Common myeloid progenitor, CD34-positive (primary cell): ENCODE measurements around the gene MCRIP1.

ENCODE experiments used
- CTCF ChIA-PET: fragments of 350-600 bp; sonication (Branson Sonifier 250); formaldehyde crosslinking; loops from one replicate; lab custom pipeline; 2021; ENCODE audit warnings: antibody characterized with exemption; lab: Charles Lee
- POLR2A ChIA-PET: fragments of 350-600 bp; sonication (Branson Sonifier 250); formaldehyde crosslinking; loops from one replicate; lab custom pipeline; 2021; ENCODE audit warnings: antibody characterized with exemption; lab: Charles Lee
- DNase-seq, 3 donors: peaks; one replicate each; pipeline versions ENCODE4 v3.0.0 to v3.0.0-alpha.2; 2013
- H3K27ac ChIP-seq, 2 experiments: 1 replicate in 1 of 2; 2 replicates in 1 of 2; pipeline ENCODE4 v1.7.0; 2013; ENCODE audit warnings: inconsistent platforms in 2 of 2, low read length in 2 of 2, mild to moderate bottlenecking in 2 of 2, low read depth in 1 of 2, moderate library complexity in 1 of 2; ENCODE audit not compliant: severe bottlenecking in 2 of 2, insufficient read depth in 1 of 2, poor library complexity in 1 of 2
- H3K27me3 ChIP-seq, 5 experiments: replicated peaks in 2 of 5; 1 replicate in 3 of 5; 2 replicates in 2 of 5; pipeline versions ENCODE4 v1.6.1 to v1.7.0; 2013; ENCODE audit warnings: low read length in 4 of 5, mild to moderate bottlenecking in 2 of 5, moderate library complexity in 2 of 5, inconsistent platforms in 1 of 5; ENCODE audit not compliant: insufficient read depth in 5 of 5, control insufficient read depth in 4 of 5
- H3K36me3 ChIP-seq, 4 experiments: 1 replicate in 2 of 4; 2 replicates in 2 of 4; pipeline versions ENCODE4 v1.6.1 to v1.7.0; 2013; ENCODE audit warnings: low read length in 3 of 4, control low read depth in 1 of 4, mild to moderate bottlenecking in 1 of 4; ENCODE audit not compliant: control insufficient read depth in 4 of 4, insufficient read depth in 4 of 4
- H3K4me1 ChIP-seq, 4 experiments: 1 replicate in 3 of 4; 2 replicates in 1 of 4; pipeline versions ENCODE4 v1.6.1 to v1.7.1; 2013; ENCODE audit warnings: low read length in 3 of 4, mild to moderate bottlenecking in 3 of 4, control low read depth in 1 of 4, inconsistent platforms in 1 of 4, moderate library complexity in 1 of 4; ENCODE audit not compliant: control insufficient read depth in 4 of 4, insufficient read depth in 4 of 4; ENCODE audit errors: control extremely low read depth in 1 of 4
- H3K4me3 ChIP-seq, 7 experiments: 1 replicate in 4 of 7; 2 replicates in 3 of 7; pipeline versions ENCODE4 v1.5.1 to v1.7.0; 2013; ENCODE audit warnings: mild to moderate bottlenecking in 7 of 7, low read length in 6 of 7, moderate library complexity in 6 of 7, inconsistent platforms in 2 of 7, low read depth in 2 of 7, control low read depth in 1 of 7; ENCODE audit not compliant: insufficient read depth in 4 of 7, control insufficient read depth in 1 of 7; ENCODE audit errors: extremely low read depth in 1 of 7
- H3K9me3 ChIP-seq, 5 experiments: 1 replicate in 4 of 5; 2 replicates in 1 of 5; pipeline versions ENCODE4 v1.6.1 to v1.7.1; 2013; ENCODE audit warnings: low read length in 4 of 5, mild to moderate bottlenecking in 2 of 5, inconsistent platforms in 1 of 5, low read depth in 1 of 5, moderate library complexity in 1 of 5; ENCODE audit not compliant: control insufficient read depth in 4 of 5, insufficient read depth in 2 of 5; ENCODE audit errors: control extremely low read depth in 1 of 5
- WGBS: methylation state at CpG from one replicate; pipeline ENCODE4 v1.1.5; 2013; ENCODE audit not compliant: insufficient coverage; 5-methylcytosine and 5-hydroxymethylcytosine counted together

MCRIP1 gene

DNA sequence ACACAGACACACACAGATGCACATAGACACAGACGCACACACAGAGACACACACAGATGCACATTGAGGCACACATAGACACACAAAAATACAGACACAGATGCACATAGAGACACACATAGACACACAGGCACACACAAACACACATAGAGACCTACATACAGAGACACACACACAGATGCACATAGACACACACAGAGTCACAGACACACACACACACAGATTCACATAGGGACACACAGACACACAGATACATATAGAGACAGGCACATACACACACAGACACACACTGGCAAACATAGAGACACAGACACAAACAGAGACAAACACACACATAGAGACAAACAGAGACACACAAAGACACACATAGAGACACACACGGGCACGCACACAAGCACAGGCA, 39.0 kb downstream of the MCRIP1 start:
- H3K36me3 ChIP-seq: no peaks in the 10 kb centered on the region
- 100% methylated on average over 2 of the region's 3 CpGs for WGBS
- no peak overlapping the region for H3K4me3 ChIP-seq
- H3K27me3 ChIP-seq: peaks cover 0 to 20% (median 3%) of the 10 kb centered on the region in 5 experiments
- H3K4me1 ChIP-seq: no peaks in the 10 kb centered on the region
- CTCF ChIA-PET: no interaction called here
- H3K9me3 ChIP-seq: no peaks in the 10 kb centered on the region
- no peak overlapping the region for H3K27ac ChIP-seq
- no peak for DNase-seq
- POLR2A ChIA-PET: no interaction called here

DNA sequence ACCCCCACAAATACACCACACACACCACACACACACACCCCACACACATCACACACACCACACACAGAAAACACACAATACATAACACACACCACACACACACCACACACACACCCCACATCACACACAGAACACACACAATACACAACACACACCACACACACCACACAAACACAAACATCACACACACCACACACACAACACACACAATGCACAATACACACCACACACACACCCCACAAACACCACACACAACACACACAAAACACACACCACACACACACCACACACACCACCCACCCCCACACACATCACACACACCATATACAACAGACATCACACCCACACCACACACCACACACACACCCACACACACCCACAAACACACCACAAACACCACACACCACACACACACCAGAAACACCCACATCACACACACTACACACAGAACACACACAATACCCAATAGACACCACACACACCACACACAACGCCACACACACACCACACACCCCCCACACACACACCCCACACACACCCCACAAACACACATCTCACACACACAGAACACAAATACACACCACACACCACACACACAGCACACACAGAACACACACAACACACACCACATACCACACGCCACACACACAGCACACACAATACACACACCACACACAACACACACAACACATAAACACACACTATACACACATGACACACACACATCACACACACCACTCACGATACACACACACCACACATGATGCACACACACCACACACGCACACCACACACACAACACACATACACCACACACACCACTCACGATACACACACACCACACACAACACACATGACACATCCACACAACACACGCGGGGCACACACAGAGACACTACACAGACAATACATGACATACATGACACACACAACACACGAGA, 40.1 kb downstream of the MCRIP1 start:
- H3K4me3 ChIP-seq: no peak overlapping the region
- ChIA-PET CTCF (no interaction called here), POLR2A (no interaction called here)
- peak in 2 of 3 donors; percentile 42 to 71 for DNase-seq
- H3K27me3 ChIP-seq: peaks cover 0 to 20% (median 3%) of the 10 kb centered on the region in 5 experiments
- H3K36me3 ChIP-seq: no peaks in the 10 kb centered on the region
- H3K9me3 ChIP-seq: no peaks in the 10 kb centered on the region
- 94% methylated on average over 6 of the region's 8 CpGs for WGBS
- H3K27ac ChIP-seq: no peak overlapping the region
- no peaks in the 10 kb centered on the region for H3K4me1 ChIP-seq
